PC-9 (cell line): Measurements from ENCODE around the gene SAMD8. TPM values are rescaled to one million over a fixed set of nuclear protein-coding genes. Genes with fewer than 3 reads are reported as not detected.
"Not testable (repeated sequence)": the region's sequence is repeated elsewhere in the genome, so short reads cannot be mapped to it uniquely, and the experiment has no call there.

ENCODE experiments used
- BruUV-seq: library from RNA; stranded (reverse); fragments of 400-500 nt; replicated peaks from 2 replicates; lab custom pipeline; 2021; lab: Mats Ljungman, UMichigan
- CTCF ChIA-PET: fragments of 300-600 bp; sonication (Branson Sonifier 250); formaldehyde crosslinking; loops from one replicate; lab custom pipeline; 2022; ENCODE audit warnings: antibody characterized with exemption; lab: Charles Lee
- POLR2A ChIA-PET: fragments of 300-600 bp; sonication (Branson Sonifier 250); formaldehyde crosslinking; loops from one replicate; lab custom pipeline; 2022; ENCODE audit warnings: antibody characterized with exemption; ENCODE audit not compliant: unreplicated experiment; lab: Charles Lee
- DNase-seq, 2 experiments: peaks; one replicate each; pipeline versions ENCODE4 v3.0.0 to v3.0.0-alpha.2; 2015 to 2022; ENCODE audit warnings: mixed read lengths in 1 of 2
- H2AFZ ChIP-seq: fragments of 200-600 bp; sonication (generic); 2 replicates; pipeline ENCODE4 v1.8.1; 2017; ENCODE audit warnings: antibody characterized with exemption
- H3F3A ChIP-seq: fragments of 200-600 bp; sonication (generic); 2 replicates; pipeline ENCODE4 v1.8.1; 2017; ENCODE audit warnings: antibody characterized with exemption, mild to moderate bottlenecking, low read depth; ENCODE audit not compliant: insufficient read depth
- H3K27ac ChIP-seq: fragments of 200-600 bp; sonication (generic); 2 replicates; pipeline ENCODE4 v1.6.1; 2016; ENCODE audit warnings: mixed run types
- H3K27me3 ChIP-seq: fragments of 200-600 bp; sonication (generic); 2 replicates; pipeline ENCODE4 v1.6.1; 2016; ENCODE audit warnings: low read depth, mixed run types; ENCODE audit not compliant: insufficient read depth
- H3K36me3 ChIP-seq: fragments of 200-600 bp; sonication (generic); 2 replicates; pipeline ENCODE4 v1.6.1; 2016; ENCODE audit warnings: low read depth, mixed run types
- H3K4me1 ChIP-seq: fragments of 200-600 bp; sonication (generic); replicated peaks from 2 replicates; pipeline ENCODE4 v1.6.1; 2016; ENCODE audit warnings: mixed run types; ENCODE audit not compliant: insufficient read depth
- H3K4me2 ChIP-seq: fragments of 200-600 bp; sonication (generic); 2 replicates; pipeline ENCODE4 v1.6.1; 2017; ENCODE audit warnings: mixed run types
- H3K4me3 ChIP-seq: fragments of 200-600 bp; sonication (generic); 2 replicates; pipeline ENCODE4 v1.6.1; 2016; ENCODE audit warnings: mixed run types
- H3K79me2 ChIP-seq: fragments of 200-600 bp; sonication (generic); 2 replicates; pipeline ENCODE4 v1.6.1; 2017; ENCODE audit warnings: low read depth, mixed run types
- H3K9me2 ChIP-seq: fragments of 200-600 bp; sonication (generic); 2 replicates; pipeline ENCODE4 v1.8.1; 2017; ENCODE audit warnings: mild to moderate bottlenecking; ENCODE audit not compliant: insufficient read depth
- H3K9me3 ChIP-seq: fragments of 200-600 bp; sonication (generic); 2 replicates; pipeline ENCODE4 v1.8.1; 2016; ENCODE audit warnings: low read depth; ENCODE audit not compliant: insufficient read depth
- H4K20me1 ChIP-seq: fragments of 200-600 bp; sonication (generic); 2 replicates; pipeline ENCODE4 v1.8.1; 2017; ENCODE audit not compliant: insufficient read depth
- CTCF ChIP-seq: fragments of 200-600 bp; sonication (generic); conservative IDR thresholded peaks from 2 replicates; pipeline ENCODE4 v1.6.1; 2017; ENCODE audit warnings: mixed run types, antibody characterized with exemption, mild to moderate bottlenecking, moderate library complexity
- EZH2 ChIP-seq: fragments of 200-600 bp; sonication (generic); IDR thresholded peaks from 2 replicates; pipeline ENCODE4 v1.8.0; 2017; ENCODE audit warnings: antibody characterized with exemption, low read depth
- intact Hi-C: fragments of 100-400 bp; cut with micrococcal nuclease; formaldehyde crosslinking; loops from one replicate; pipeline ENCODE4 v1.10.0; 2022; ENCODE audit not compliant: unreplicated experiment
- total RNA-seq: library from RNA; stranded (reverse); gene quantifications from 2 replicates; pipeline ENCODE4 v1.2.3, GENCODE V29; 2021

The SAMD8 gene
- total RNA-seq, 1 experiment from 2014 or later, result 31.1 TPM

GRCh38 chr10:75105576-75106197 is 5.8 kb upstream of the SAMD8 start:
- Histone ChIP-seq H3F3A (peaks cover 18% of the 10 kb centered on the region), H3K4me1 (peaks cover 12% of the 10 kb centered on the region), H3K9me2 (no peaks in the 10 kb centered on the region), H2AFZ (no peak overlapping the region), H3K4me3 (no peak overlapping the region), H3K27me3 (no peaks in the 10 kb centered on the region), H3K9me3 (no peaks in the 10 kb centered on the region), H4K20me1 (no peaks in the 10 kb centered on the region), H3K79me2 (no peaks in the 10 kb centered on the region), H3K4me2 (no peak overlapping the region), H3K36me3 (no peaks in the 10 kb centered on the region), H3K27ac (no peak overlapping the region)
- no peak for DNase-seq
- ChIA-PET CTCF (interaction anchor here (0.6 to 1.6 kb wide), 2 partner anchors 130 kb away, joined by 6 to 11 read pairs; partner anchors contain the start of gene COMTD1), POLR2A (no interaction called here)
- no peak for TF ChIP-seq EZH2
- no peak for TF ChIP-seq CTCF
- intact Hi-C loops, result loop anchor here (10.0 kb wide), 2 partner anchors 991 to 1221 kb away; no protein-coding TSS in a partner anchor
- no TSS peak for BruUV-seq

GRCh38 chr10:75106242-75106641 is 5.2 kb upstream of the SAMD8 start:
- CTCF ChIA-PET, result interaction anchor here (0.6 kb wide), 1 partner anchor 130 kb away, joined by 11 read pairs; the partner anchor contains the start of gene COMTD1
- POLR2A ChIA-PET, result no interaction called here
- no peaks in the 10 kb centered on the region for H4K20me1 ChIP-seq
- DNase-seq, result no peak
- peaks cover 24% of the 10 kb centered on the region for H3F3A ChIP-seq
- H3K4me2 ChIP-seq, result no peak overlapping the region
- no peak overlapping the region for H2AFZ ChIP-seq
- H3K4me1 ChIP-seq, result peaks cover 14% of the 10 kb centered on the region
- no TSS peak for BruUV-seq
- H3K36me3 ChIP-seq, result no peaks in the 10 kb centered on the region
- H3K9me2 ChIP-seq, result no peaks in the 10 kb centered on the region
- TF ChIP-seq CTCF, result no peak
- no peak for TF ChIP-seq EZH2
- H3K9me3 ChIP-seq, result no peaks in the 10 kb centered on the region
- H3K27me3 ChIP-seq, result no peaks in the 10 kb centered on the region
- intact Hi-C loops, result loop anchor here (10.0 kb wide), 2 partner anchors 991 to 1221 kb away; no protein-coding TSS in a partner anchor
- H3K4me3 ChIP-seq, result no peak overlapping the region
- H3K79me2 ChIP-seq, result no peaks in the 10 kb centered on the region
- no peak overlapping the region for H3K27ac ChIP-seq

DNA sequence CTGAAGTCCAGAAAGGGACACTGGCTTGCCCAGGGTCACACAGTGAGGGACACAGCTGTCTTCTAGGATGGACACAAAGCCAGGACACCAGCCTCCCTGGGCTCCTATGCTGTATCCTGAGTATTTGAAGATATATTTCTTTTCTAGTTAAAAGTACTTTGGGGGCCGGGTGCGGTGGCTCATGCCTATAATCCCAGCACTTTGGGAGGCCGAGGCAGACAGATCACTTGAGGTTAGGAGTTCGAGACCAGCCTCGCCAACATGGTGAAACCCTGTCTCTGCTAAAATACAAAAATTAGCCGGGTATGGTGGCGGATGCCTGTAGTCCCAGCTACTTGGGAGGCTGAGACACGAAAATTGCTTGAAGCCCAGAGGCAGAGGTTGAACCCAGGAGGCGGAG is 4.6 kb upstream of the SAMD8 start:
- CTCF ChIA-PET, POLR2A ChIA-PET: not testable (repeated sequence)

More for the DNA sequence above, 4.6 kb upstream of the SAMD8 start:
- H3K27ac ChIP-seq, H3K9me2 ChIP-seq, H2AFZ ChIP-seq, H3K9me3 ChIP-seq, H3K36me3 ChIP-seq, H3K4me3 ChIP-seq, H3K27me3 ChIP-seq, DNase-seq, BruUV-seq, H3K4me2 ChIP-seq, H4K20me1 ChIP-seq, H3K79me2 ChIP-seq: not testable (repeated sequence)
- intact Hi-C loops, result loop anchor here (10.0 kb wide), 2 partner anchors 992 to 1222 kb away; no protein-coding TSS in a partner anchor
- H3F3A ChIP-seq, result peaks cover 30% of the 10 kb centered on the region
- H3K4me1 ChIP-seq, result peaks cover 14% of the 10 kb centered on the region
